ENCODE data around the gene SMCO1. TPM values are rescaled to one million over a fixed set of nuclear protein-coding genes. Genes with fewer than 3 reads are reported as not detected.

SMCO1 gene
- polyA plus RNA-seq, 2 of the 4 experiments (the other 2 are of a cell fraction) = not detected

DNA sequence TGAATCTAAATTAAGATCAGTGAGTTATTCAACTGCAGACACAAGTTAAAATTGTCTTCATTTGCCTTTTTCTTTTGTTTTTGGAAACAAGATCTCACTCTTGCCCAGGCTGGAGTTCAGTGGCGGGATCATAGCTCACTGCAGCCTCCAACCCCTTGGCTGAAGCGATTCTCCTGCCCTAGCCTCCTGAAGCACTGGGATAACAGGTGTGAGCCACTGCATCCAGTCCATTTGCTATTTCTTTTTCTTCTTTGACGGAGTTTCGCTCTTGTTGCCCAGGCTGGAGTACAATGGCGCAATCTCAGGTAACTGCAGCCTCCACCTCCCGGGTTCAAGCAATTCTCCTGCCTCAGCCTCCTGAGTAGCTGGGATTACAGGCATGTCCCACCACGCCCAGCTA is 21.9 kb downstream of the SMCO1 start:
- ChIA-PET POLR2A (no interaction called here), CTCF (interaction anchor here (1.3 kb wide), 1 partner anchor 35 kb away, joined by 5 read pairs; no protein-coding TSS in a partner anchor)
- H3K4me2 ChIP-seq = no peak overlapping the region
- no peak overlapping the region for H3K4me3 ChIP-seq
- TF ChIP-seq POLR2AphosphoS2 (conservative IDR thresholded peaks at IDR 0.05; ENCODE audit: low read length) = no peak
- TF ChIP-seq PHF8 (IDR thresholded peaks at IDR 0.05; ENCODE audit: borderline replicate concordance, low read depth) = no peak
- no peak for TF ChIP-seq REST (IDR thresholded peaks at IDR 0.05)
- no peak for TF ChIP-seq EHMT2 (IDR thresholded peaks at IDR 0.05; ENCODE audit: low read depth)
- TF ChIP-seq HOXB5 (CRISPR knock-in tag; IDR thresholded peaks at IDR 0.05) = no peak
- no peak for TF ChIP-seq MYC (IDR thresholded peaks at IDR 0.05; ENCODE audit: borderline replicate concordance, low read length)
- no peak for TF ChIP-seq MAFK (IDR thresholded peaks at IDR 0.05; ENCODE audit: partially characterized antibody)
- no peaks in the 10 kb centered on the region for H3K9me3 ChIP-seq
- H3K27ac ChIP-seq = no peak overlapping the region
- FAIRE-seq (no peak), DNase-seq (ENCODE audit: low read depth in 1 of 2, low spot score in 1 of 2) (no peak), ATAC-seq (no peak)
- WGBS (ENCODE audit: missing lambda C conversion rate) = 93% methylated on average over 7 of the region's 7 CpGs
- H3K4me1 ChIP-seq = no peaks in the 10 kb centered on the region

GRCh38 chr3:196492080-196492479 is 23.1 kb downstream of the SMCO1 start:
- H3K4me1 ChIP-seq = no peaks in the 10 kb centered on the region
- no peak overlapping the region for H3K4me3 ChIP-seq
- H3K9me3 ChIP-seq = no peaks in the 10 kb centered on the region
- ChIA-PET CTCF (interaction anchor here (0.6 to 1.3 kb wide), 2 partner anchors 36 to 63 kb away, joined by 3 to 5 read pairs; no protein-coding TSS in a partner anchor), POLR2A (no interaction called here)
- DNase-seq (ENCODE audit: low read depth in 1 of 2, low spot score in 1 of 2) (no peak), ATAC-seq (no peak), FAIRE-seq (no peak)
- TF ChIP-seq, protein P1, sequence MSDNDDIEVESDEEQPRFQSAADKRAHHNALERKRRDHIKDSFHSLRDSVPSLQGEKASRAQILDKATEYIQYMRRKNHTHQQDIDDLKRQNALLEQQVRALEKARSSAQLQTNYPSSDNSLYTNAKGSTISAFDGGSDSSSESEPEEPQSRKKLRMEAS (IDR thresholded peaks at IDR 0.05) = no peak
- TF ChIP-seq ZFP36 (IDR thresholded peaks at IDR 0.05; ENCODE audit: borderline replicate concordance, partially characterized antibody) (no peak), HOXB13 (CRISPR knock-in tag; IDR thresholded peaks at IDR 0.05; ENCODE audit: low read depth) (no peak), EHF (CRISPR knock-in tag; IDR thresholded peaks at IDR 0.05) (no peak), FOSB (CRISPR knock-in tag; IDR thresholded peaks at IDR 0.05) (no peak), FOSL2 (IDR thresholded peaks at IDR 0.05) (no peak), FOSL2 (CRISPR knock-in tag; IDR thresholded peaks at IDR 0.05) (no peak), SREBF2 (IDR thresholded peaks at IDR 0.05) (no peak), CHD4 (IDR thresholded peaks at IDR 0.05; ENCODE audit: borderline replicate concordance) (no peak), CBX2 (IDR thresholded peaks at IDR 0.05; ENCODE audit: borderline replicate concordance, low read depth) (no peak), HEYL (CRISPR knock-in tag; IDR thresholded peaks at IDR 0.05) (no peak), TP53 (CRISPR knock-in tag; IDR thresholded peaks at IDR 0.05) (no peak)
- H3K4me2 ChIP-seq = no peak overlapping the region
- 95% methylated on average over 2 of the region's 2 CpGs for WGBS (ENCODE audit: missing lambda C conversion rate)
- H3K27ac ChIP-seq = no peak overlapping the region

DNA sequence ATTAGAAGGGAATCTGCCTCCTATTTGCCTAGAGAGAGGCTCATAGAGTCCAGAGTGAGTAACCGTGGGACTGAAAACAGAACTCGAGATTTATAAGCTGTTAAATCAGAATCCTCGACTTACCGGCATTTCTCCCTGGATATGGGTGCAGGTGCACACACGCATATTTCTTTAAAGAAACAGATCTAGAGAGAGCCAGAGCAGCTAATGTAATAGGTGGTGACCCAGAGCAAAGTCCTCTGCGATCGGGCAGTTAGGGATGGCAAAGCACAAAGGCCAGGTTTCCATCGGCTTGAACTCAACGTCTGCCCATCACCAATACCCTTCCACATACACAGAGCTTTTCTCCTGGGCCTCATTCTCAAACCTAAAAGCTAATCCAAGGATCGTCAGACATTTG is 25.4 kb downstream of the SMCO1 start:
- 85% methylated on average over 10 of the region's 10 CpGs for WGBS (ENCODE audit: missing lambda C conversion rate)
- ChIA-PET POLR2A (interaction anchor here (0.6 to 0.9 kb wide), 2 partner anchors 51 to 78 kb away, joined by 3 to 8 read pairs; partner anchors contain the start of genes FBXO45 and WDR53), CTCF (interaction anchor here (0.8 kb wide), 2 partner anchors 20 to 196 kb away, joined by 3 to 4 read pairs; no protein-coding TSS in a partner anchor)
- no peak overlapping the region for H3K27ac ChIP-seq
- no peaks in the 10 kb centered on the region for H3K9me3 ChIP-seq
- H3K4me3 ChIP-seq = no peak overlapping the region
- no peaks in the 10 kb centered on the region for H3K4me1 ChIP-seq
- ATAC-seq (no peak), FAIRE-seq (no peak), DNase-seq (ENCODE audit: low read depth in 1 of 2, low spot score in 1 of 2) (no peak)
- H3K4me2 ChIP-seq = no peak overlapping the region
- TF ChIP-seq, protein P2, sequence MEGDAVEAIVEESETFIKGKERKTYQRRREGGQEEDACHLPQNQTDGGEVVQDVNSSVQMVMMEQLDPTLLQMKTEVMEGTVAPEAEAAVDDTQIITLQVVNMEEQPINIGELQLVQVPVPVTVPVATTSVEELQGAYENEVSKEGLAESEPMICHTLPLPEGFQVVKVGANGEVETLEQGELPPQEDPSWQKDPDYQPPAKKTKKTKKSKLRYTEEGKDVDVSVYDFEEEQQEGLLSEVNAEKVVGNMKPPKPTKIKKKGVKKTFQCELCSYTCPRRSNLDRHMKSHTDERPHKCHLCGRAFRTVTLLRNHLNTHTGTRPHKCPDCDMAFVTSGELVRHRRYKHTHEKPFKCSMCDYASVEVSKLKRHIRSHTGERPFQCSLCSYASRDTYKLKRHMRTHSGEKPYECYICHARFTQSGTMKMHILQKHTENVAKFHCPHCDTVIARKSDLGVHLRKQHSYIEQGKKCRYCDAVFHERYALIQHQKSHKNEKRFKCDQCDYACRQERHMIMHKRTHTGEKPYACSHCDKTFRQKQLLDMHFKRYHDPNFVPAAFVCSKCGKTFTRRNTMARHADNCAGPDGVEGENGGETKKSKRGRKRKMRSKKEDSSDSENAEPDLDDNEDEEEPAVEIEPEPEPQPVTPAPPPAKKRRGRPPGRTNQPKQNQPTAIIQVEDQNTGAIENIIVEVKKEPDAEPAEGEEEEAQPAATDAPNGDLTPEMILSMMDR (IDR thresholded peaks at IDR 0.05) = no peak
- TF ChIP-seq RFX5 (IDR thresholded peaks at IDR 0.05) (no peak), MAFK (IDR thresholded peaks at IDR 0.05; ENCODE audit: partially characterized antibody) (no peak), RAD21 (conservative IDR thresholded peaks at IDR 0.05 in 1 of 2, IDR thresholded peaks at IDR 0.05 in 1 of 2) (no peak), HEYL (CRISPR knock-in tag; IDR thresholded peaks at IDR 0.05) (no peak), CHD4 (IDR thresholded peaks at IDR 0.05; ENCODE audit: borderline replicate concordance) (no peak), GATA3 (IDR thresholded peaks at IDR 0.05; ENCODE audit: borderline replicate concordance) (no peak), ESRRA (IDR thresholded peaks at IDR 0.05; ENCODE audit: borderline replicate concordance, low read length) (no peak), TFCP2L1 (CRISPR knock-in tag; IDR thresholded peaks at IDR 0.05) (no peak), HDAC2 (IDR thresholded peaks at IDR 0.05) (no peak), POLR2AphosphoS2 (conservative IDR thresholded peaks at IDR 0.05; ENCODE audit: low read length) (no peak), ZSCAN20 (CRISPR knock-in tag; IDR thresholded peaks at IDR 0.05) (no peak), KDM5A (IDR thresholded peaks at IDR 0.05) (no peak)
- TF ChIP-seq, protein P3, sequence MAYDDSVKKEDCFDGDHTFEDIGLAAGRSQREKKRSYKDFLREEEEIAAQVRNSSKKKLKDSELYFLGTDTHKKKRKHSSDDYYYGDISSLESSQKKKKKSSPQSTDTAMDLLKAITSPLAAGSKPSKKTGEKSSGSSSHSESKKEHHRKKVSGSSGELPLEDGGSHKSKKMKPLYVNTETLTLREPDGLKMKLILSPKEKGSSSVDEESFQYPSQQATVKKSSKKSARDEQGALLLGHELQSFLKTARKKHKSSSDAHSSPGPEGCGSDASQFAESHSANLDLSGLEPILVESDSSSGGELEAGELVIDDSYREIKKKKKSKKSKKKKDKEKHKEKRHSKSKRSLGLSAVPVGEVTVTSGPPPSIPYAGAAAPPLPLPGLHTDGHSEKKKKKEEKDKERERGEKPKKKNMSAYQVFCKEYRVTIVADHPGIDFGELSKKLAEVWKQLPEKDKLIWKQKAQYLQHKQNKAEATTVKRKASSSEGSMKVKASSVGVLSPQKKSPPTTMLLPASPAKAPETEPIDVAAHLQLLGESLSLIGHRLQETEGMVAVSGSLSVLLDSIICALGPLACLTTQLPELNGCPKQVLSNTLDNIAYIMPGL (CRISPR knock-in tag; IDR thresholded peaks at IDR 0.05; ENCODE audit: borderline replicate concordance) = no peak
